HEK293T (cell line): Measurements from ENCODE around the gene CAV2.

ENCODE experiments used
- BHLHE40 ChIP-seq: fragments of 450-650 bp; IDR thresholded peaks from 2 replicates; pipeline ENCODE4 v1.6.1; 2016; ENCODE audit warnings: mild to moderate bottlenecking, moderate library complexity, borderline replicate concordance
- CTBP1 ChIP-seq: fragments of 450-650 bp; IDR thresholded peaks from 2 replicates; pipeline ENCODE4 v1.6.1; 2016; ENCODE audit warnings: borderline replicate concordance
- ELF4 ChIP-seq: fragments of 450-650 bp; IDR thresholded peaks from 2 replicates; pipeline ENCODE4 v1.6.1; 2017; ENCODE audit warnings: antibody characterized with exemption
- FOXA1 ChIP-seq: fragments of 450-650 bp; IDR thresholded peaks from 2 replicates; pipeline ENCODE4 v1.6.1; 2016; ENCODE audit warnings: mild to moderate bottlenecking
- FOXK2 ChIP-seq: fragments of 450-650 bp; IDR thresholded peaks from 2 replicates; pipeline ENCODE4 v1.6.1; 2016; ENCODE audit warnings: mild to moderate bottlenecking
- FOXM1 ChIP-seq: fragments of 450-650 bp; IDR thresholded peaks from 2 replicates; pipeline ENCODE4 v1.6.1; 2017; ENCODE audit warnings: mild to moderate bottlenecking, borderline replicate concordance
- NFRKB ChIP-seq: fragments of 450-650 bp; IDR thresholded peaks from 2 replicates; pipeline ENCODE4 v1.6.1; 2016; ENCODE audit warnings: mild to moderate bottlenecking, moderate library complexity
- SP1 ChIP-seq: fragments of 450-650 bp; IDR thresholded peaks from 2 replicates; pipeline ENCODE4 v1.6.1; 2017
- SUZ12 ChIP-seq: fragments of 450-650 bp; IDR thresholded peaks from 2 replicates; pipeline ENCODE4 v1.6.1; 2016; ENCODE audit warnings: mild to moderate bottlenecking
- TARDBP ChIP-seq: fragments of 450-650 bp; IDR thresholded peaks from 2 replicates; pipeline ENCODE4 v1.6.1; 2016

DNA sequence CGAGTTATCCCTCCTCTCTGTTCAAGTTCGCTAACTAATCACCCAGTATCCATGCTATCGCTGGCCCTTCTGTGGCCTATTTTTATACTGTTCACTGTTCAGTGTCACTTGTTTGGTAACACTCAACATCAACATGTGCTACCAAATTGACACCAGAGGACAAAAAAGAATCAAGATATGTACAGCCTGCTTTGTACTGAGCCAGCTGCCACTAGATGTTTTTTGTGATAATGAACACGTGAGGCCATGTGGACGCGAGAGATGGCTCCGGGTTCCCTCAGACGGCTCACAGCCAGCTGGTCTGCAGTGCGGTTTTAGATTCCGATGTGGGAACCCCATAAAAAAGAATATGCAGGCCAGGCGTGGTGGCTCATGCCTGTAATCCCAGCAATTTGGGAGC, 46.5 kb downstream of the CAV2 start:
- TF ChIP-seq SUZ12 (no peak), SP1 (no peak), CTBP1 (no peak), BHLHE40 (no peak), FOXA1 (no peak), FOXK2 (no peak), ELF4 (no peak), NFRKB (no peak), TARDBP (no peak), FOXM1 (no peak)
